ENCODE measurements around the gene MAGEB6. TPM values are rescaled to one million over a fixed set of nuclear protein-coding genes. Genes with fewer than 3 reads are reported as not detected.

The MAGEB6 gene
- total and polyA plus RNA-seq, 9 donors: not detected

DNA sequence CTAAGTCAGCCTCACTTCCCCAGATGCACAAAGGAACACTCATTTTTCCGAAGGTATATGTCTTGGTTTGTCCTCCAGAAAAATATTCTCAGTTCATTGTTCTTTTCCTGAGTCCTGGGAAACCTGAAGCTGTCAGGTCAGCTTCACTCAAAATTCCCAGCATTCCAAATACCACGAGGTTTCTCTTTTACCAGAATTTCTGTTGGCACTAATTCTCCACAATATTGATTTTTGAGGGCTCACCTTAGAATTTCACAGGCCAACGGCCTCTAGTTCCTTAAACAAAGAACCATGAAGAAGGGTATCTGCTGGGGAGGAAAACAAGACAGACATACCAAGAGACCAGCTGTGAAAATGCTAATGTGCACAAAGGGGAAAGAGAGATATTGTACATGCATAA is 15.8 kb downstream of the MAGEB6 start:
- Histone ChIP-seq H3K9me3 (no peaks in the 10 kb centered on the region), H3K27ac (no peak overlapping the region), H3K36me3 (no peaks in the 10 kb centered on the region), H3K27me3 (no peaks in the 10 kb centered on the region), H3K4me3 (no peak overlapping the region), H3K4me1 (ENCODE audit: insufficient read depth) (no peaks in the 10 kb centered on the region)
- TF ChIP-seq, protein P1, sequence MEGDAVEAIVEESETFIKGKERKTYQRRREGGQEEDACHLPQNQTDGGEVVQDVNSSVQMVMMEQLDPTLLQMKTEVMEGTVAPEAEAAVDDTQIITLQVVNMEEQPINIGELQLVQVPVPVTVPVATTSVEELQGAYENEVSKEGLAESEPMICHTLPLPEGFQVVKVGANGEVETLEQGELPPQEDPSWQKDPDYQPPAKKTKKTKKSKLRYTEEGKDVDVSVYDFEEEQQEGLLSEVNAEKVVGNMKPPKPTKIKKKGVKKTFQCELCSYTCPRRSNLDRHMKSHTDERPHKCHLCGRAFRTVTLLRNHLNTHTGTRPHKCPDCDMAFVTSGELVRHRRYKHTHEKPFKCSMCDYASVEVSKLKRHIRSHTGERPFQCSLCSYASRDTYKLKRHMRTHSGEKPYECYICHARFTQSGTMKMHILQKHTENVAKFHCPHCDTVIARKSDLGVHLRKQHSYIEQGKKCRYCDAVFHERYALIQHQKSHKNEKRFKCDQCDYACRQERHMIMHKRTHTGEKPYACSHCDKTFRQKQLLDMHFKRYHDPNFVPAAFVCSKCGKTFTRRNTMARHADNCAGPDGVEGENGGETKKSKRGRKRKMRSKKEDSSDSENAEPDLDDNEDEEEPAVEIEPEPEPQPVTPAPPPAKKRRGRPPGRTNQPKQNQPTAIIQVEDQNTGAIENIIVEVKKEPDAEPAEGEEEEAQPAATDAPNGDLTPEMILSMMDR (IDR thresholded peaks at IDR 0.05): no peak
- TF ChIP-seq POLR2A (IDR thresholded peaks at IDR 0.05): no peak
- TF ChIP-seq EP300 (IDR thresholded peaks at IDR 0.05): no peak
- intact Hi-C loops (cut with DNase I): no loop called here
- 36 to 48% (median 46%) methylated on average over 3 of the region's 3 CpGs for WGBS, 3 donors
- no peak for DNase-seq

DNA sequence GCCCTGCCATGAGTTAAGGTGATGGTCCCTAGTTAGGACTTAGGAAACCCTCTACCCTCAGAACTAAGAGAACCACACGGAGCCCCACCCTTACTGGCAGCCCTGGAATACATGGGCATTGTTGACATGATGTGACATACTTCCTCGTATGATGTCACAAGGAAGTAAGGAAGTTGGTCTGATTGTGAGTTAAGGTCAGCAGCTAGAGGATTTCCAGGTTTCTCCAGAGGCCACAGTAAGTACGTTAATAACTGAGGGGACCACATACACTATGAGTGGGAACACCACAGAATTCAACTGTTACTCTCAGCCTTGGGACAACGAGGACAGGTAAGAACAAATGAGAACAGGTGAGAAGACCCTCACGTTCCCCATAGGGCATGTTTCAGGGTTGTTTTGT is 23.6 kb downstream of the MAGEB6 start, which contains the start of gene MAGEB5:
MAGEB5 (plus strand) TSS at position 301 of the 400 bp plus-strand sequence. CDS start 1,133 bp downstream, outside the sequence.
- no peaks in the 10 kb centered on the region for H3K4me1 ChIP-seq (ENCODE audit: insufficient read depth)
- TF ChIP-seq EP300 (IDR thresholded peaks at IDR 0.05) (no peak), POLR2A (IDR thresholded peaks at IDR 0.05) (no peak)
- TF ChIP-seq, protein P1 (IDR thresholded peaks at IDR 0.05): no peak
- H3K27ac ChIP-seq: no peak within 1 kb of the TSS
- intact Hi-C loops (cut with DNase I): no loop called here
- no peaks in the 10 kb centered on the region for H3K9me3 ChIP-seq
- DNase-seq: no peak
- no peaks in the 10 kb centered on the region for H3K27me3 ChIP-seq
- WGBS, 3 donors: 60 to 69% (median 62%) methylated on average over 5 of the region's 5 CpGs
- H3K36me3 ChIP-seq: no peaks in the 10 kb centered on the region
- H3K4me3 ChIP-seq: no peak within 1 kb of the TSS

DNA sequence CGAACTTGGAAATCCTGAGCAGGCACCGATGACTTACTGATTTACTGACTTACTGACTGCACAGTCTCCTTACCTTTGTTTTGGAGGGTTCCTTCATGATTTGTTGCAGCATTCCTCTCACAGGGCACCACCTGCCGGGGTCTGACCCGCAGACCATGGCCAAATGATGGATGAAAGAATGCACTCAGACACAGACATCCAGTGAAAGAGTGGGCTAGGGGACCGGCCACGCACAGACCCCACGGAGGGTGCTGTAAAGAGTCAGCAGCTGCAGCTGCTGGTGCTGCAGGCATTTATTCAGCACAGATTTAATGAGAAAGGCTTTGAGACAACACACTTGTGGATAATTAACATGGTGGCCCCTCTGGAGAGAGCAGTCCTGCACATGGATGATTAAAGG is 27.1 kb downstream of the MAGEB6 start:
- TF ChIP-seq POLR2A (IDR thresholded peaks at IDR 0.05) (no peak), EP300 (IDR thresholded peaks at IDR 0.05) (no peak)
- Histone ChIP-seq H3K4me3 (no peak overlapping the region), H3K9me3 (no peaks in the 10 kb centered on the region), H3K27ac (no peak overlapping the region), H3K36me3 (no peaks in the 10 kb centered on the region), H3K27me3 (no peaks in the 10 kb centered on the region), H3K4me1 (ENCODE audit: insufficient read depth) (no peaks in the 10 kb centered on the region)
- intact Hi-C loops (cut with DNase I): no loop called here
- no peak for DNase-seq
- 51 to 63% (median 57%) methylated on average over 7 of the region's 7 CpGs for whole genome bisulfite sequencing, 3 donors

DNA sequence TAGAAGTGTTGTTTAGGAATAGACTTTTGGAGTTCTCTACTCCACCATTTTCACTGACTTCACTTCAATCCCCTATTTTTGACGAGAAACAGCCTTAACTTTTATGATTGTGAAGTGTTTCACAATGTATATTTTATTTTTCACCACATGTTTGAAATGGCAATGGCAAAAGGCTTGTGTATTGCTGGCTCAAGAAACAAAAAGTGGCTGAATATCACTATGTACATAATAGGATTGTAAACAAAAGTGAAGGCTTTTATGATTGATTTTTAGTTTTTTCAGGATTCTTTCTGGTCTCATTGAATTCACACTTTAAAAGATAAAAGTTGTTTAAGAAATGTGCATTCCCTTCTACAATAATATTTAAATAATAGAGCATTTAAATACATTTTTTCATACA is 41.9 kb downstream of the MAGEB6 start:
- TF ChIP-seq POLR2A (IDR thresholded peaks at IDR 0.05) (no peak), EP300 (IDR thresholded peaks at IDR 0.05) (no peak)
- TF ChIP-seq, protein P1 (IDR thresholded peaks at IDR 0.05): no peak
- intact Hi-C loops (cut with DNase I): no loop called here
- no peaks in the 10 kb centered on the region for H3K27me3 ChIP-seq
- no peaks in the 10 kb centered on the region for H3K9me3 ChIP-seq
- H3K27ac ChIP-seq: no peak overlapping the region
- no peak for DNase-seq
- no peaks in the 10 kb centered on the region for H3K36me3 ChIP-seq
- H3K4me3 ChIP-seq: no peak overlapping the region
- 15 to 24% (median 18%) methylated on average over 1 of the region's 1 CpG for WGBS, 3 donors
- H3K4me1 ChIP-seq (ENCODE audit: insufficient read depth): no peaks in the 10 kb centered on the region

Other genes with a start within 250 kb of the MAGEB6 start
- gene MAGEB18, start 54.1 kb upstream of the MAGEB6 start, total RNA-seq: not detected
- gene MAGEB18, start 54.1 kb upstream of the MAGEB6 start, polyA plus RNA-seq: not detected
- not detected for gene MAGEB6B, start 31.8 kb upstream of the MAGEB6 start, total RNA-seq
- not detected for gene MAGEB6B, start 31.8 kb upstream of the MAGEB6 start, polyA plus RNA-seq
- gene MAGEB5, start 23.7 kb downstream of the MAGEB6 start, total RNA-seq: not detected
- gene MAGEB5, start 23.7 kb downstream of the MAGEB6 start, polyA plus RNA-seq: not detected

Measured in ovary (tissue), 9 donors.